ENCODE results near the gene GABRG3.

The GABRG3 gene

GRCh38 chr15:27398631-27399161 is 427.7 kb downstream of the GABRG3 start:
- no peak for DNase-seq (ENCODE audit: low read depth in 1 of 2, low spot score in 1 of 2)

GRCh38 chr15:27399241-27399640 is 428.3 kb downstream of the GABRG3 start:
- DNase-seq (ENCODE audit: low read depth in 1 of 2, low spot score in 1 of 2): no peak

- DNase-seq (ENCODE audit: low read depth in 1 of 2, low spot score in 1 of 2): no peak
These were observed 430.5 kb downstream of the GABRG3 start for GRCh38 chr15:27401471-27401870.

- DNase-seq (ENCODE audit: low read depth in 1 of 2, low spot score in 1 of 2): no peak
These were observed 437.4 kb downstream of the GABRG3 start for GRCh38 chr15:27408428-27408827.

- DNase-seq (ENCODE audit: low read depth in 1 of 2, low spot score in 1 of 2): no peak
These were observed 440.1 kb downstream of the GABRG3 start for GRCh38 chr15:27410996-27411605.

GRCh38 chr15:27412415-27412814 is 441.4 kb downstream of the GABRG3 start:
- no peak for DNase-seq (ENCODE audit: low read depth in 1 of 2, low spot score in 1 of 2)

GRCh38 chr15:27414168-27414870 is 443.3 kb downstream of the GABRG3 start:
- no peak for DNase-seq (ENCODE audit: low read depth in 1 of 2, low spot score in 1 of 2)

- no peak for DNase-seq (ENCODE audit: low read depth in 1 of 2, low spot score in 1 of 2)
These were observed 447.7 kb downstream of the GABRG3 start for GRCh38 chr15:27418726-27419125.

- DNase-seq (ENCODE audit: low read depth in 1 of 2, low spot score in 1 of 2): no peak
These were observed 452.0 kb downstream of the GABRG3 start for GRCh38 chr15:27422997-27423396.

GRCh38 chr15:27426805-27427204 is 455.8 kb downstream of the GABRG3 start:
- DNase-seq (ENCODE audit: low read depth in 1 of 2, low spot score in 1 of 2): no peak

GRCh38 chr15:27427276-27427675 is 456.3 kb downstream of the GABRG3 start:
- no peak for DNase-seq (ENCODE audit: low read depth in 1 of 2, low spot score in 1 of 2)

GRCh38 chr15:27428151-27428550 is 457.2 kb downstream of the GABRG3 start:
- no peak for DNase-seq (ENCODE audit: low read depth in 1 of 2, low spot score in 1 of 2)

GRCh38 chr15:27429577-27429976 is 458.6 kb downstream of the GABRG3 start:
- no peak for DNase-seq (ENCODE audit: low read depth in 1 of 2, low spot score in 1 of 2)

GRCh38 chr15:27433604-27434003 is 462.6 kb downstream of the GABRG3 start:
- DNase-seq (ENCODE audit: low read depth in 1 of 2, low spot score in 1 of 2): no peak

GRCh38 chr15:27438403-27439375 is 467.7 kb downstream of the GABRG3 start:
- DNase-seq (ENCODE audit: low read depth in 1 of 2, low spot score in 1 of 2): no peak

- DNase-seq (ENCODE audit: low read depth in 1 of 2, low spot score in 1 of 2): no peak
These were observed 470.1 kb downstream of the GABRG3 start for GRCh38 chr15:27441120-27441519.

- DNase-seq (ENCODE audit: low read depth in 1 of 2, low spot score in 1 of 2): no peak
These were observed 477.3 kb downstream of the GABRG3 start for GRCh38 chr15:27448234-27448633.

GRCh38 chr15:27448986-27449385 is 478.0 kb downstream of the GABRG3 start:
- no peak for DNase-seq (ENCODE audit: low read depth in 1 of 2, low spot score in 1 of 2)

GRCh38 chr15:27449941-27450340 is 479.0 kb downstream of the GABRG3 start:
- no peak for DNase-seq (ENCODE audit: low read depth in 1 of 2, low spot score in 1 of 2)

GRCh38 chr15:27454281-27455075 is 483.5 kb downstream of the GABRG3 start:
- DNase-seq (ENCODE audit: low read depth in 1 of 2, low spot score in 1 of 2): no peak

- DNase-seq (ENCODE audit: low read depth in 1 of 2, low spot score in 1 of 2): no peak
These were observed 485.8 kb downstream of the GABRG3 start for GRCh38 chr15:27456807-27457206.
